Fibroblast of lung (primary cell): ENCODE data around the gene EFNB2.

Experiments
- CTCF ChIP-seq, 2 donors: IDR thresholded peaks in 1 of 2; conservative IDR thresholded peaks in 1 of 2; 1 replicate in 1 of 2; 2 replicates in 1 of 2; pipeline ENCODE4 v1.5.1; 2011 to 2012; ENCODE audit warnings: low read length in 2 of 2, control low read depth in 1 of 2, inconsistent platforms in 1 of 2, low read depth in 1 of 2, mild to moderate bottlenecking in 1 of 2
- EZH2 ChIP-seq: IDR thresholded peaks from 2 replicates; pipeline ENCODE4 v1.5.1; 2012; ENCODE audit warnings: low read length, control low read depth, mild to moderate bottlenecking; ENCODE audit errors: missing control alignments

- TF ChIP-seq CTCF (conservative IDR thresholded peaks at IDR 0.05 in 1 of 2, IDR thresholded peaks at IDR 0.05 in 1 of 2; ENCODE audit: low read depth in 1 of 2, low read length in 2 of 2) = no peak
- TF ChIP-seq EZH2 = no peak
These were observed 22.2 kb downstream of the EFNB2 start for GRCh38 chr13:106513025-106513983.
